ENCODE measurements around the gene CD109. TPM values are rescaled to one million over a fixed set of nuclear protein-coding genes. Genes with fewer than 3 reads are reported as not detected.

Gene CD109
- total and polyA plus RNA-seq, 2 of the 8 experiments (the other 6 are each of a cell fraction or from before 2014, with no cell fraction given): 1.4 to 5.3 TPM

- no peak for TF ChIP-seq CTBP2 (IDR thresholded peaks at IDR 0.05; ENCODE audit: borderline replicate concordance, insufficient read depth, insufficient read length, low read length)
- no peak for TF ChIP-seq CREB1 (IDR thresholded peaks at IDR 0.05)
- TF ChIP-seq PHF8 (conservative IDR thresholded peaks at IDR 0.05; ENCODE audit: low read depth, low read length): no peak
- TF ChIP-seq POLR2AphosphoS5 (IDR thresholded peaks at IDR 0.05; ENCODE audit: low read depth, low read length): no peak
- TF ChIP-seq BCL11A (IDR thresholded peaks at IDR 0.05; ENCODE audit: low read depth in 2 of 2, low read length in 2 of 2): no peak
Observed at GRCh38 chr6:73704798-73705197, 8.8 kb downstream of the CD109 start (continued).

Measured in H1 (cell line).